Measurements from ENCODE around the gene INPP5F. TPM values are rescaled to one million over a fixed set of nuclear protein-coding genes. Genes with fewer than 3 reads are reported as not detected.

The INPP5F gene
- total and polyA plus RNA-seq, 2 donors (not counting 1 experiment from before 2014, with no cell fraction given): 11.2 to 37.5 TPM

DNA sequence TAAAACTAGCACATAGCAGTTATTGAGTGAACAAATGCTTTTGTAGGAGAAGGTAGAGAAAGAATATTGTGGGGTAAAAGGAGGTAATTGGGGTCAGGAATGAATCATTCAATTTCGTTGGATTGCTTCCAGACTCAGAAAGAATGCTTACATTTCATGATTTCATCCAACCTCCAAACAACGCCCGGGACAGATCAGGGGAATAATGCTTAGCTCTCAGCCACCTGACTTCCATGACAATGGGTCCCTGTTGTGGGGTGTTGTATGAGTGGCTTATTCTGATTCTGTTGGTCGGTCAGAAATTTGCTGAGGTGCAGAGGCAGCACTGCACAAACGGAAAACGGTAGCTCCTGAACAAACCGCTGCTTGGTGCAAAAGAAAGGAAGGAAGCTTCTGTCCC lies 24.0 kb upstream of the INPP5F start:
- intact Hi-C loops (cut with micrococcal nuclease): no loop called here
- H3K9me3 ChIP-seq (ENCODE audit: control extremely low read depth in 1 of 3, control insufficient read depth in 2 of 3, insufficient read depth in 1 of 3, low read length in 2 of 3): peaks cover 0 to 9% (median 6%) of the 10 kb centered on the region in 3 donors
- Mint-ChIP-seq H3K27me3 (no peaks in the 10 kb centered on the region), H3K27ac (peak overlapping the region; percentile 83), H3K4me3 (peak overlapping the region; percentile 29), H3K4me1 (peaks cover 74% of the 10 kb centered on the region), H3K9me3 (ENCODE audit: insufficient read depth) (peaks cover 8% of the 10 kb centered on the region)
- H3K79me2 ChIP-seq (ENCODE audit: control insufficient read depth, insufficient read depth, low read length): peaks cover 8% of the 10 kb centered on the region
- H2AFZ ChIP-seq (ENCODE audit: insufficient read depth, low read depth, low read length, poor library complexity, severe bottlenecking): no peak overlapping the region
- H3K9ac ChIP-seq (ENCODE audit: low read length): no peak overlapping the region
- H4K20me1 ChIP-seq (ENCODE audit: control insufficient read depth, insufficient read depth, low read length, poor library complexity, severe bottlenecking): no peaks in the 10 kb centered on the region
- TF ChIP-seq, protein P1, sequence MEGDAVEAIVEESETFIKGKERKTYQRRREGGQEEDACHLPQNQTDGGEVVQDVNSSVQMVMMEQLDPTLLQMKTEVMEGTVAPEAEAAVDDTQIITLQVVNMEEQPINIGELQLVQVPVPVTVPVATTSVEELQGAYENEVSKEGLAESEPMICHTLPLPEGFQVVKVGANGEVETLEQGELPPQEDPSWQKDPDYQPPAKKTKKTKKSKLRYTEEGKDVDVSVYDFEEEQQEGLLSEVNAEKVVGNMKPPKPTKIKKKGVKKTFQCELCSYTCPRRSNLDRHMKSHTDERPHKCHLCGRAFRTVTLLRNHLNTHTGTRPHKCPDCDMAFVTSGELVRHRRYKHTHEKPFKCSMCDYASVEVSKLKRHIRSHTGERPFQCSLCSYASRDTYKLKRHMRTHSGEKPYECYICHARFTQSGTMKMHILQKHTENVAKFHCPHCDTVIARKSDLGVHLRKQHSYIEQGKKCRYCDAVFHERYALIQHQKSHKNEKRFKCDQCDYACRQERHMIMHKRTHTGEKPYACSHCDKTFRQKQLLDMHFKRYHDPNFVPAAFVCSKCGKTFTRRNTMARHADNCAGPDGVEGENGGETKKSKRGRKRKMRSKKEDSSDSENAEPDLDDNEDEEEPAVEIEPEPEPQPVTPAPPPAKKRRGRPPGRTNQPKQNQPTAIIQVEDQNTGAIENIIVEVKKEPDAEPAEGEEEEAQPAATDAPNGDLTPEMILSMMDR (IDR thresholded peaks at IDR 0.05): no peak
- TF ChIP-seq EZH2 (IDR thresholded peaks at IDR 0.05; ENCODE audit: borderline replicate concordance, insufficient read depth, low read depth, low read length, poor library complexity, severe bottlenecking): no peak
- ChIA-PET CTCF (interaction anchor here (1.3 to 6.9 kb wide), 6 partner anchors 9 to 36 kb away, joined by 3 to 80 read pairs (median 8); partner anchors contain the start of gene INPP5F), POLR2A (interaction anchor here (0.5 to 1.1 kb wide), 2 partner anchors 23 to 626 kb away, joined by 3 to 6 read pairs; partner anchors contain the start of gene INPP5F)
- H3K4me3 ChIP-seq (ENCODE audit: control extremely low read depth in 1 of 5, extremely low read depth in 1 of 5, insufficient read depth in 1 of 5, low read depth in 2 of 5, low read length in 4 of 5): no peak overlapping the region
- no peaks in the 10 kb centered on the region for H3K36me3 ChIP-seq (replicated peaks in 1 of 2; ENCODE audit: control extremely low read depth in 1 of 2, control insufficient read depth in 1 of 2, extremely low read depth in 1 of 2, insufficient read depth in 2 of 2, low read length in 1 of 2)
- H3K27me3 ChIP-seq (replicated peaks in 1 of 4; ENCODE audit: control extremely low read depth in 1 of 4, control insufficient read depth in 3 of 4, insufficient read depth in 4 of 4, low read length in 3 of 4): no peaks in the 10 kb centered on the region
- DNase-seq (no peak), ATAC-seq (ENCODE audit: low read depth) (no peak)
- 70% methylated on average over 2 of the region's 7 CpGs for WGBS (ENCODE audit: insufficient coverage)
- H3K4me1 ChIP-seq (ENCODE audit: control insufficient read depth in 2 of 2, insufficient read depth in 2 of 2, low read length in 2 of 2): peaks cover 79 to 84% of the 10 kb centered on the region in 2 donors
- H3K4me2 ChIP-seq (replicated peaks; ENCODE audit: low read depth, low read length, poor library complexity, severe bottlenecking): no peak overlapping the region
- H3K27ac ChIP-seq (ENCODE audit: low read length in 2 of 2): peak overlapping the region in 1 of 2 donors; percentile 94

DNA sequence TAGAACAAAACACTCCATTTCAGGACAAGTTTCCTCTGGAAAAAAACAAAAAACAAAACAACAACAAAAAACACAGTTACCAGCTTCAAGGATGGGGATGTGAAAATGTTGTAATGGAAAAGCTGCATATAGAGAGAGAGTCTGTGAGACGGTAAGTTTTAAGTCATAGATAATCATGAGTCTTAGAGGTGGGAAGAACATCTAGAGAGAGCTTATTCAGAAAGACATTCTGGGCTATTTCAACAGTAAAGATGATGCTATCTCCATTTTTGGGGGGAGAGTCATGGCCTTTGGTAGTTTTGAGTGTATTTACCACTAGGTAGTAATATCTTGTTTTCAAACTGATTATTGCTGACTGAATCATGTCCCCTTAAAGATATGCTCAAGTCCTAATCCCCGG lies 23.3 kb upstream of the INPP5F start:
- no peak for DNase-seq
- Mint-ChIP-seq H3K9me3 (ENCODE audit: insufficient read depth) (peaks cover 14% of the 10 kb centered on the region), H3K4me3 (peak overlapping the region; percentile 60), H3K27ac (peak overlapping the region; percentile 83), H3K4me1 (peaks cover 80% of the 10 kb centered on the region), H3K27me3 (no peaks in the 10 kb centered on the region)
- 33% methylated on average over 1 of the region's 2 CpGs for WGBS (ENCODE audit: insufficient coverage)
- no peak for TF ChIP-seq EZH2 (IDR thresholded peaks at IDR 0.05; ENCODE audit: borderline replicate concordance, insufficient read depth, low read depth, low read length, poor library complexity, severe bottlenecking)
- TF ChIP-seq, protein P1 (IDR thresholded peaks at IDR 0.05): no peak
- H3K36me3 ChIP-seq (replicated peaks in 1 of 2; ENCODE audit: control extremely low read depth in 1 of 2, control insufficient read depth in 1 of 2, extremely low read depth in 1 of 2, insufficient read depth in 2 of 2, low read length in 1 of 2): no peaks in the 10 kb centered on the region
- no peak overlapping the region for H3K9ac ChIP-seq (ENCODE audit: low read length)
- ATAC-seq (ENCODE audit: low read depth): no peak
- peaks cover 11% of the 10 kb centered on the region for H3K79me2 ChIP-seq (ENCODE audit: control insufficient read depth, insufficient read depth, low read length)
- peaks cover 0 to 16% (median 13%) of the 10 kb centered on the region in 3 donors for H3K9me3 ChIP-seq (ENCODE audit: control extremely low read depth in 1 of 3, control insufficient read depth in 2 of 3, insufficient read depth in 1 of 3, low read length in 2 of 3)
- intact Hi-C loops (cut with micrococcal nuclease): no loop called here
- ChIA-PET POLR2A (interaction anchor here (1.1 to 4.4 kb wide), 3 partner anchors 16 to 23 kb away, joined by 6 to 65 read pairs (median 16); partner anchors contain the start of gene INPP5F), CTCF (interaction anchor here (1.3 to 6.9 kb wide), 7 partner anchors 9 to 35 kb away, joined by 3 to 80 read pairs (median 7); partner anchors contain the start of gene INPP5F)
- peak overlapping the region; percentile 94 for H3K27ac ChIP-seq (ENCODE audit: low read length in 2 of 2)
- H3K4me2 ChIP-seq (replicated peaks; ENCODE audit: low read depth, low read length, poor library complexity, severe bottlenecking): no peak overlapping the region
- H3K4me1 ChIP-seq (ENCODE audit: control insufficient read depth in 2 of 2, insufficient read depth in 2 of 2, low read length in 2 of 2): peaks cover 86 to 91% of the 10 kb centered on the region in 2 donors
- H3K4me3 ChIP-seq (ENCODE audit: control extremely low read depth in 1 of 5, extremely low read depth in 1 of 5, insufficient read depth in 1 of 5, low read depth in 2 of 5, low read length in 4 of 5): no peak overlapping the region
- no peaks in the 10 kb centered on the region for H3K27me3 ChIP-seq (replicated peaks in 1 of 4; ENCODE audit: control extremely low read depth in 1 of 4, control insufficient read depth in 3 of 4, insufficient read depth in 4 of 4, low read length in 3 of 4)
- H2AFZ ChIP-seq (ENCODE audit: insufficient read depth, low read depth, low read length, poor library complexity, severe bottlenecking): no peak overlapping the region
- no peaks in the 10 kb centered on the region for H4K20me1 ChIP-seq (ENCODE audit: control insufficient read depth, insufficient read depth, low read length, poor library complexity, severe bottlenecking)

Measured in B cell (primary cell).